Measurements from ENCODE around the gene TTC5. TPM values are rescaled to one million over a fixed set of nuclear protein-coding genes. Genes with fewer than 3 reads are reported as not detected.

The TTC5 gene
- total RNA-seq = 8.9 and 23.0 TPM in 2 replicates

GRCh38 chr14:20305265-20306078 lies at the start of gene TTC5:
TSS of gene TTC5 (minus strand) at chr14:20305951. CDS start at chr14:20305937, 14 bp downstream.

DNA sequence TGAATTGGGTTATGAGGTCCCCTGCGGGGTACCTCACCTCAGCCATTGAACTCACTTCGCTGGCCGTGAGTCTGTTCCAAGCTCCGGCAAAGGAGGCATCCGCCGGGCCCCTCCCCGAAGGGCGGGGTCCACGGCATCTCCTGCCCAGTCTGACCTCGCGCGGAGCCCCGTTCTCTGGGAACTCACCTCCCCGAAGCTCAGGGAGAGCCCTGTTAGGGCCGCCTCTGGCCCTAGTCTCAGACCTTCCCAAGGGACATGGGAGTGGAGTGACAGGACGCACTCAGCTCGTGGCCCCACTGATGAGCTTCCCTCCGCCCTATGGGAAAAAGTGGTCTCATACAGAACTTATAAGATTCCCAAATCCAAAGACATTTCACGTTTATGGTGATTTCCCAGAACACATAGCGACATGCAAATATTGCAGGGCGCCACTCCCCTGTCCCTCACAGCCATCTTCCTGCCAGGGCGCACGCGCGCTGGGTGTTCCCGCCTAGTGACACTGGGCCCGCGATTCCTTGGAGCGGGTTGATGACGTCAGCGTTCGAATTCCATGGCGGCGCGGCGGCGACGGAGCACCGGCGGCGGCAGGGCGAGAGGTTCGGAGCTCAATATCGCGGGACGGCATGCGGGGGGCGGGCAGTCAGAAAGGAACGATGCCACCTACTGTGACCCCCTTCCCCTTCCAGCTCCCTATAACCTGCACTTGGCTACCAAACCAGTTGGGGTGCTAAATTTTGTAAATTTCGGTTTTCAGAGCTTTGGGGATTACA lies 37.5 kb upstream of the TTC5 start, which contains the start of gene PARP2:
TSS of gene PARP2 (plus strand) at position 544 of the 770 bp plus-strand sequence. CDS start at position 551, 7 bp downstream.

DNA sequence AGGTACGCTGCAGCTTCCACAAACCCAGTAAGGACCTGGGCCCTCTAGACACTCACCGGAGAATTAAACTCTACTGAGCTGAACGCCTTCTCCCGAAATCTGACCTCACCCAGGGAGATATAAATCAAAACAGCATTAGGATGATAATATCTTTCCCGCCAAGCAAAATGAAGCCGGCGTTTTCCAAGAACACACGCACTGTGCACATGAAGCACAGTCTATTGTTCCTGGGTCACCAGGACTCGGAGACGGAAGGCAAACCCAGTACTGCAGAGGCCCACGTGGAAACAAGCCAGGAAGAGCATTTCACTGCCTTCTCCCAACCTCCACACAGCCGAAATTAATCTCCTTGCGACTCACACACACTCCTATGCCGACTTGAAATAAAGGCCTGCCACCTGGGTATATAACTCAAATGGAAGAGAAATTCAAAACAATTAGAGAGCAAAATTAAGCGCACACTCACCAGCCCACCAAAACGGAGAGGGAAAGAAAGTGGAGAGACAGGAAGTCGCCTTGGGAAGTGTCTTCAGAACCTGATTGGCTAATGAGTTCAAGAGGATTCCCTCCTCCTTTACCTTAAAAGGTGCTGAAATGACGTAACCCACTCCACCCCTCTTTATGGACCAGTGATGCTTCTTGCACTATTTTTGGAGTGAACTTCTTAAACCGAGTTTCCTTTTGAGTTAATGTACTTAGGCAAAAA lies 27.2 kb upstream of the TTC5 start, which contains the start of gene CCNB1IP1:
TSS of gene CCNB1IP1 (minus strand) at position 492 of the 706 bp plus-strand sequence. CDS start 16,756 bp downstream, outside the sequence.

Other genes with a start within 250 kb of the TTC5 start
- not detected in 2 replicates for gene OR4L1, start 245.9 kb downstream of the TTC5 start, total RNA-seq
- gene OR4K17, start 195.2 kb downstream of the TTC5 start, total RNA-seq = not detected in 2 replicates
- not detected in 2 replicates for gene OR4N5, start 167.1 kb downstream of the TTC5 start, total RNA-seq
- gene OR11G2, start 115.1 kb downstream of the TTC5 start, total RNA-seq = not detected in 2 replicates
- not detected in 2 replicates for gene OR11H6, start 82.2 kb downstream of the TTC5 start, total RNA-seq
- gene OR11H7, start 77.0 kb downstream of the TTC5 start, total RNA-seq = not detected in 2 replicates
- not detected in 2 replicates for gene OR11H4, start 66.7 kb downstream of the TTC5 start, total RNA-seq
- gene CCNB1IP1, start 27.3 kb upstream of the TTC5 start, total RNA-seq = 83.3 and 150 TPM in 2 replicates
- 9.9 and 10.7 TPM in 2 replicates for gene PARP2, start 37.7 kb upstream of the TTC5 start, total RNA-seq
- gene TEP1, start 107.5 kb upstream of the TTC5 start, total RNA-seq = 13.0 and 29.0 TPM in 2 replicates
- not detected in 2 replicates for gene KLHL33, start 130.2 kb upstream of the TTC5 start, total RNA-seq
- gene OSGEP, start 148.9 kb upstream of the TTC5 start, total RNA-seq = 15.0 and 17.6 TPM in 2 replicates
- 64.9 and 86.6 TPM in 2 replicates for gene APEX1, start 149.3 kb upstream of the TTC5 start, total RNA-seq
- gene PIP4P1, start 155.5 kb upstream of the TTC5 start, total RNA-seq = 17.4 and 27.3 TPM in 2 replicates
- 40.6 and 84.1 TPM in 2 replicates for gene PNP, start 163.5 kb upstream of the TTC5 start, total RNA-seq
- gene RNASE10, start 199.6 kb upstream of the TTC5 start, total RNA-seq = not detected in 2 replicates

All from nasal cavity respiratory epithelium epithelial cell of viscerocranial mucosa (primary cell).